Fibroblast of pulmonary artery (primary cell): ENCODE data around the gene ARID4A.
"Not testable (repeated sequence)": the region's sequence is repeated elsewhere in the genome, so short reads cannot be mapped to it uniquely, and the experiment has no call there.

Source experiments
- DNase-seq: peaks from one replicate; pipeline ENCODE4 v3.0.0-alpha.2; 2010; ENCODE audit warnings: low read depth
- H3K4me3 ChIP-seq: replicated peaks from 2 replicates; pipeline ENCODE4 v1.5.1; 2011; ENCODE audit warnings: low read depth, mild to moderate bottlenecking, control low read depth, low read length, moderate library complexity
- CTCF ChIP-seq: IDR thresholded peaks from 2 replicates; pipeline ENCODE4 v1.5.1; 2011; ENCODE audit warnings: mild to moderate bottlenecking, control low read depth, low read length, inconsistent platforms; ENCODE audit errors: missing control alignments

The ARID4A gene

GRCh38 chr14:58331111-58331510, 32.8 kb downstream of the ARID4A start:
- DNase-seq: peak; percentile 99
- H3K4me3 ChIP-seq: peak overlapping the region; percentile 31
- no peak for TF ChIP-seq CTCF

DNA sequence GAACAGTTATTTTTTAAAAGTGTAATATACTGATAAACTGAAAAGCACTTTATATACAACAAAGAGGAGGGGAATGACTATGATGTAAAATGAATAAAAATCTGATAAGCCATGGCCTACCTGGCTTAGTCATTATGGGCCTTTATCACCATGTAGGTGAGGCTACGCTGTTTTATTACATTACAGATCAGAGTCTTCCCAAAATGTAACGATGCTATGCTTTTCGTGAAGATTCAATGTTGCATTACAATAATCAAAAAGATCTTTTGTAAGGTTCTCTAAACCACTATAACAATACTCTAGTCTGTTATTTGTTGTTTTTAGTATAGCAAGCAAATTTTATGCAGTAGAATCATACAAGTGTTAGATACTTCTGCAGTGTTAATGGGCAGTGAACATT, 34.2 kb downstream of the ARID4A start:
- no peak for TF ChIP-seq CTCF
- DNase-seq: no peak
- no peak overlapping the region for H3K4me3 ChIP-seq

DNA sequence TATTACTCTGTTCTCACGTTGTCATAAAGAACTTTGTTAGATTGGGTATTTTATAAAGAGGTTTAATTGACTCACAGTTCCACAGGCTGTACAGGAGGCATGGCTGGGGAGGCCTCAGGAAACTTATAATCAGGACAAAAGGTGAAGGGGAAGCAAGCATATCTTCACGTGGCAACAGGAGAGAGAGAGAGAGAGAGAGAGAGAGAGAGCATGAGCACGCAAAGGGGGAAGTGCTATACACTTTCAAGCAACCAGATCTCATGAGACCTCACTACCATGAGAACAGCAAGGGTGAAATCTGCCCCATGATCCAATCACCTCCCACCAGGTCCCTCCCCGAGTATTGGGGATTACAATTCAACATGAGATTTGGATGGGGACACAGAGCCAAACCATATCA, 41.3 kb downstream of the ARID4A start:
- H3K4me3 ChIP-seq, DNase-seq: not testable (repeated sequence)

DNA sequence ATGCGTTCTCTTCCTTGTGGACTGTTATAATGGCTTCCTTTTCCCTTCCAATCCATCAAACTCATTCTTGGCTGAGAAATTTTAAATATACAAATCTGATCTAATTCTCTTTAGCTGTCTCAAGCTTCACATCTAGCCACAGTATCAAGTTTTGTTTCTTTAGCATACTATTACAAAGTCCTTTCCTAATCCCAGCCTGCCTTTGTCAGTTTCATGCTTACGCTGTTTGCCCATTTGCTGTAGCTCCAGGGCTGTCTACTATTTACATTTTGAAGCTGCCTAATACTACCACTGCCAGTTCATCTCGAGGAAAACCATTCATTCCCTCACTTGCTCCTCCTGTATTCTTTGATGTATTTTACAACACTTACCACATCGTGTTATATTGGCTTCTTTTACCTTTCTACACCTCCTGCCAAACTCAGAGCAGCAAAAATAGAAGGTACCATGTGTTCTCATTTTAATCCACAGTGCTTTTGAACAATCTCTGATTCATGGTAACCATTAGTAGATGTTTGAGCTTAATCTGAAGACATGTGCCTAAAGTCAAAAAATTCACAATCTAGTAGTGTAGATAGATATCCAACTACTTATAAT, 42.9 kb downstream of the ARID4A start:
- TF ChIP-seq CTCF: no peak
- H3K4me3 ChIP-seq: no peak overlapping the region
- no peak for DNase-seq

DNA sequence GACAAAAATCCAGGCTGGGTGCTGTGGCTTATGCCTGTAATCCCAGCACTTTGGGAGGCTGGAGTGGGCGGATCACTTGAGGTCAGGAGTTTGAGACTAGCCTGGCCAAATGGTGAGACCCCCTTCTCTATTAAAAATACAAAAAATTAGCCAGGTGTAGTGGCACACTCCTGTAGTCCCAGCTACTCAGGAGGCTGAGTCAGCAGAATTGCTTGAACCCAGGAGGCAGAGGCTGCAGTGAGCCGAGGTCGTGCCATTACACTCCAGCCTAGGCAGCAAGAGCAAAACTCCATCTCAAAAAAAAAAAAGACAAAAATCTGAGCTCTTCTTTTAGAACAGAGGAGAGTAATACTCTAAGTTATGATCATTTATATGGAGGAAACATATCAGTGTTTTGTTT, 45.2 kb downstream of the ARID4A start:
- H3K4me3 ChIP-seq, DNase-seq: not testable (repeated sequence)

GRCh38 chr14:58353516-58354299, 55.4 kb downstream of the ARID4A start:
- no peak for DNase-seq

GRCh38 chr14:58354808-58355207, 56.5 kb downstream of the ARID4A start:
- TF ChIP-seq CTCF: no peak
- no peak for DNase-seq

More at GRCh38 chr14:58353516-58354299, 55.4 kb downstream of the ARID4A start:
- H3K4me3 ChIP-seq: no peak overlapping the region
- no peak for TF ChIP-seq CTCF

GRCh38 chr14:58356268-58356667, 57.9 kb downstream of the ARID4A start:
- DNase-seq: no peak
- TF ChIP-seq CTCF: no peak
- H3K4me3 ChIP-seq: no peak overlapping the region

More at GRCh38 chr14:58354808-58355207, 56.5 kb downstream of the ARID4A start:
- no peak overlapping the region for H3K4me3 ChIP-seq

GRCh38 chr14:58362272-58362671, 63.9 kb downstream of the ARID4A start:
- not testable (repeated sequence) for DNase-seq, H3K4me3 ChIP-seq
